DOHH2 (cell line): ENCODE data around the gene PROZ.

Source experiments
- H3F3A ChIP-seq: fragments of 200-600 bp; sonication (generic), shearing (Covaris generic); 2 replicates; pipeline ENCODE4 v1.6.0; 2016; ENCODE audit warnings: antibody characterized with exemption, mild to moderate bottlenecking; ENCODE audit not compliant: control insufficient read depth, insufficient read depth
- H3K27ac ChIP-seq: fragments of 200-600 bp; sonication (generic); 2 replicates; pipeline ENCODE4 v1.5.1; 2014; ENCODE audit warnings: low read depth, mild to moderate bottlenecking, low read length, moderate library complexity
- H3K27me3 ChIP-seq: fragments of 200-600 bp; sonication (generic); 2 replicates; pipeline ENCODE4 v1.6.1; 2014; ENCODE audit warnings: mild to moderate bottlenecking, low read length, mixed read lengths; ENCODE audit not compliant: control insufficient read depth
- H3K36me3 ChIP-seq: fragments of 200-600 bp; sonication (generic); 2 replicates; pipeline ENCODE4 v1.6.1; 2014; ENCODE audit warnings: mild to moderate bottlenecking, low read length, moderate library complexity, mixed read lengths; ENCODE audit not compliant: control insufficient read depth
- H3K4me1 ChIP-seq: fragments of 200-600 bp; sonication (generic); 2 replicates; pipeline ENCODE4 v1.6.1; 2014; ENCODE audit warnings: mild to moderate bottlenecking, low read length, mixed read lengths; ENCODE audit not compliant: control insufficient read depth
- H3K4me2 ChIP-seq: fragments of 200-600 bp; sonication (generic); 2 replicates; pipeline ENCODE4 v1.6.0; 2014; ENCODE audit warnings: mild to moderate bottlenecking, low read length, moderate library complexity
- H3K4me3 ChIP-seq: fragments of 200-600 bp; sonication (generic); 2 replicates; pipeline ENCODE4 v1.5.1; 2014; ENCODE audit warnings: mild to moderate bottlenecking, low read length, mixed read lengths
- H3K79me2 ChIP-seq: fragments of 200-600 bp; sonication (generic); 2 replicates; pipeline ENCODE4 v1.6.1; 2014; ENCODE audit warnings: mild to moderate bottlenecking, low read length, mixed read lengths; ENCODE audit not compliant: control insufficient read depth
- H3K9me2 ChIP-seq: fragments of 200-600 bp; sonication (generic); replicated peaks from 2 replicates; pipeline ENCODE4 v1.6.1; 2014; ENCODE audit warnings: mild to moderate bottlenecking, low read length, mixed read lengths; ENCODE audit not compliant: control insufficient read depth
- H3K9me3 ChIP-seq: fragments of 200-600 bp; sonication (generic); 2 replicates; pipeline ENCODE4 v1.6.1; 2014; ENCODE audit warnings: antibody characterized with exemption, low read length, mixed read lengths; ENCODE audit not compliant: control insufficient read depth, insufficient read depth
- H4K20me1 ChIP-seq: fragments of 200-600 bp; sonication (generic); 2 replicates; pipeline ENCODE4 v1.6.0; 2014; ENCODE audit warnings: low read depth, mild to moderate bottlenecking, antibody characterized with exemption, low read length, moderate library complexity; ENCODE audit not compliant: control insufficient read depth, insufficient read depth
- EZH2phosphoT487 ChIP-seq: fragments of 200-600 bp; sonication (generic); IDR thresholded peaks from 2 replicates; pipeline ENCODE4 v1.6.1; 2017; ENCODE audit warnings: borderline replicate concordance, mild to moderate bottlenecking, antibody characterized with exemption, low read length, moderate library complexity, mixed read lengths
- TF ChIP-seq, protein P1 (sequence below): fragments of 200-600 bp; sonication (generic); IDR thresholded peaks from one replicate; pipeline ENCODE4 v1.5.1; 2014; ENCODE audit warnings: antibody characterized with exemption, mild to moderate bottlenecking, low read depth, low read length; ENCODE audit not compliant: poor library complexity, severe bottlenecking

PROZ gene

GRCh38 chr13:113119822-113120189, 38.6 kb upstream of the PROZ start:
- no peaks in the 10 kb centered on the region for H3K36me3 ChIP-seq
- no peak overlapping the region for H3K27ac ChIP-seq
- no peak overlapping the region for H3K4me3 ChIP-seq
- H3K27me3 ChIP-seq, result no peaks in the 10 kb centered on the region
- no peaks in the 10 kb centered on the region for H3F3A ChIP-seq
- no peak overlapping the region for H3K4me2 ChIP-seq
- no peaks in the 10 kb centered on the region for H3K4me1 ChIP-seq
- TF ChIP-seq, protein P1, sequence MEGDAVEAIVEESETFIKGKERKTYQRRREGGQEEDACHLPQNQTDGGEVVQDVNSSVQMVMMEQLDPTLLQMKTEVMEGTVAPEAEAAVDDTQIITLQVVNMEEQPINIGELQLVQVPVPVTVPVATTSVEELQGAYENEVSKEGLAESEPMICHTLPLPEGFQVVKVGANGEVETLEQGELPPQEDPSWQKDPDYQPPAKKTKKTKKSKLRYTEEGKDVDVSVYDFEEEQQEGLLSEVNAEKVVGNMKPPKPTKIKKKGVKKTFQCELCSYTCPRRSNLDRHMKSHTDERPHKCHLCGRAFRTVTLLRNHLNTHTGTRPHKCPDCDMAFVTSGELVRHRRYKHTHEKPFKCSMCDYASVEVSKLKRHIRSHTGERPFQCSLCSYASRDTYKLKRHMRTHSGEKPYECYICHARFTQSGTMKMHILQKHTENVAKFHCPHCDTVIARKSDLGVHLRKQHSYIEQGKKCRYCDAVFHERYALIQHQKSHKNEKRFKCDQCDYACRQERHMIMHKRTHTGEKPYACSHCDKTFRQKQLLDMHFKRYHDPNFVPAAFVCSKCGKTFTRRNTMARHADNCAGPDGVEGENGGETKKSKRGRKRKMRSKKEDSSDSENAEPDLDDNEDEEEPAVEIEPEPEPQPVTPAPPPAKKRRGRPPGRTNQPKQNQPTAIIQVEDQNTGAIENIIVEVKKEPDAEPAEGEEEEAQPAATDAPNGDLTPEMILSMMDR, result no peak
- TF ChIP-seq EZH2phosphoT487, result no peak
- no peaks in the 10 kb centered on the region for H4K20me1 ChIP-seq
- no peaks in the 10 kb centered on the region for H3K9me3 ChIP-seq
- H3K9me2 ChIP-seq, result no peaks in the 10 kb centered on the region
- no peaks in the 10 kb centered on the region for H3K79me2 ChIP-seq

GRCh38 chr13:113120300-113121182, 37.9 kb upstream of the PROZ start:
- Histone ChIP-seq H3F3A (no peaks in the 10 kb centered on the region), H3K4me3 (no peak overlapping the region), H3K36me3 (no peaks in the 10 kb centered on the region), H3K79me2 (no peaks in the 10 kb centered on the region), H3K9me3 (no peaks in the 10 kb centered on the region), H3K4me1 (no peaks in the 10 kb centered on the region), H3K27ac (no peak overlapping the region), H4K20me1 (no peaks in the 10 kb centered on the region), H3K4me2 (no peak overlapping the region), H3K27me3 (no peaks in the 10 kb centered on the region), H3K9me2 (no peaks in the 10 kb centered on the region)
- TF ChIP-seq, protein P1, result no peak
- TF ChIP-seq EZH2phosphoT487, result no peak

- Histone ChIP-seq H4K20me1 (no peaks in the 10 kb centered on the region), H3K4me1 (no peaks in the 10 kb centered on the region), H3K27ac (no peak overlapping the region), H3K9me2 (no peaks in the 10 kb centered on the region), H3K79me2 (no peaks in the 10 kb centered on the region), H3K27me3 (no peaks in the 10 kb centered on the region), H3K36me3 (no peaks in the 10 kb centered on the region), H3K4me2 (no peak overlapping the region), H3K9me3 (no peaks in the 10 kb centered on the region), H3K4me3 (no peak overlapping the region), H3F3A (no peaks in the 10 kb centered on the region)
- TF ChIP-seq, protein P1, result no peak
- no peak for TF ChIP-seq EZH2phosphoT487
Measured at GRCh38 chr13:113121183-113121927, 37.1 kb upstream of the PROZ start.
